HG03196 (cell line): ENCODE measurements around the gene DDX6.
"Not testable (repeated sequence)": the region's sequence is repeated elsewhere in the genome, so short reads cannot be mapped to it uniquely, and the experiment has no call there.

Experiments
- ATAC-seq: cut with Tn5 transposase; IDR thresholded peaks from one replicate; pipeline ENCODE4 v1.9.1; 2021; ENCODE audit not compliant: unreplicated experiment

The DDX6 gene

GRCh38 chr11:118791111-118791960 is at the start of gene DDX6:
DDX6 (minus strand) TSS chr11:118791164; CDS start chr11:118786251, 4,913 bp downstream.
- peak; percentile 40 for ATAC-seq

- peak; percentile 65 for ATAC-seq
Measured at GRCh38 chr11:118838905-118839553, 48.1 kb upstream of the DDX6 start.

- ATAC-seq: no peak
Measured at GRCh38 chr11:118837868-118838267, 46.9 kb upstream of the DDX6 start.

GRCh38 chr11:118834427-118835028 is 43.6 kb upstream of the DDX6 start:
- no peak for ATAC-seq

- ATAC-seq: no peak
Measured at GRCh38 chr11:118827118-118827517, 36.2 kb upstream of the DDX6 start.

- not testable (repeated sequence) for ATAC-seq
Measured at GRCh38 chr11:118822936-118823510, 32.1 kb upstream of the DDX6 start.

GRCh38 chr11:118820412-118821357 is 29.7 kb upstream of the DDX6 start:
- peak; percentile 88 for ATAC-seq

- not testable (repeated sequence) for ATAC-seq
Measured at GRCh38 chr11:118820025-118820379, 29.0 kb upstream of the DDX6 start.

GRCh38 chr11:118819334-118820024 is 28.5 kb upstream of the DDX6 start:
- no peak for ATAC-seq

- ATAC-seq: no peak
Measured at GRCh38 chr11:118818130-118818529, 27.2 kb upstream of the DDX6 start.

- ATAC-seq: no peak
Measured at GRCh38 chr11:118813551-118813950, 22.6 kb upstream of the DDX6 start.

- no peak for ATAC-seq
Measured at GRCh38 chr11:118812485-118812884, 21.5 kb upstream of the DDX6 start.

- no peak for ATAC-seq
Measured at GRCh38 chr11:118807800-118808778, 17.1 kb upstream of the DDX6 start.

- no peak for ATAC-seq
Measured at GRCh38 chr11:118806400-118806799, 15.4 kb upstream of the DDX6 start.

- ATAC-seq: no peak
Measured at GRCh38 chr11:118804094-118804493, 13.1 kb upstream of the DDX6 start.

GRCh38 chr11:118799372-118799771 is 8.4 kb upstream of the DDX6 start:
- ATAC-seq: no peak

- ATAC-seq: no peak
Measured at GRCh38 chr11:118797510-118797909, 6.5 kb upstream of the DDX6 start.

GRCh38 chr11:118792570-118793124 is 1.7 kb upstream of the DDX6 start:
- ATAC-seq: peak; percentile 58
